GM21737 (cell line): ENCODE measurements around the gene CD93.

Source experiments
- ATAC-seq: cut with Tn5 transposase; IDR thresholded peaks from one replicate; pipeline ENCODE4 v1.9.1; 2021; ENCODE audit warnings: mild to moderate bottlenecking, moderate library complexity; ENCODE audit not compliant: unreplicated experiment

Gene CD93

GRCh38 chr20:23061734-23062561 lies 24.2 kb downstream of the CD93 start:
- no peak for ATAC-seq

GRCh38 chr20:23061262-23061661 lies 24.9 kb downstream of the CD93 start:
- no peak for ATAC-seq

- ATAC-seq = no peak
Measured at GRCh38 chr20:23060629-23061028, 25.5 kb downstream of the CD93 start.

- ATAC-seq = no peak
Measured at GRCh38 chr20:23059846-23060245, 26.3 kb downstream of the CD93 start.

GRCh38 chr20:23059001-23059400 lies 27.1 kb downstream of the CD93 start:
- no peak for ATAC-seq

- ATAC-seq = no peak
Measured at GRCh38 chr20:23058240-23058639, 27.9 kb downstream of the CD93 start.

GRCh38 chr20:23052904-23053303 lies 33.2 kb downstream of the CD93 start:
- no peak for ATAC-seq

- ATAC-seq = no peak
Measured at GRCh38 chr20:23050847-23051627, 35.1 kb downstream of the CD93 start.

GRCh38 chr20:23050076-23050838 lies 35.9 kb downstream of the CD93 start:
- ATAC-seq = no peak

- ATAC-seq = no peak
Measured at GRCh38 chr20:23049201-23050075, 36.7 kb downstream of the CD93 start, which contains the start of gene THBD. Gene THBD, minus strand, starts transcription at chr20:23049672. Its CDS starts 168 bp downstream, at chr20:23049504.

- ATAC-seq = no peak
Measured at GRCh38 chr20:23048283-23049200, 37.6 kb downstream of the CD93 start.

- no peak for ATAC-seq
Measured at GRCh38 chr20:23047738-23048214, 38.3 kb downstream of the CD93 start.

- ATAC-seq = no peak
Measured at GRCh38 chr20:23047001-23047737, 39.0 kb downstream of the CD93 start.

GRCh38 chr20:23046431-23046830 lies 39.7 kb downstream of the CD93 start:
- ATAC-seq = no peak

GRCh38 chr20:23043376-23043775 lies 42.7 kb downstream of the CD93 start:
- no peak for ATAC-seq

GRCh38 chr20:23042270-23042669 lies 43.9 kb downstream of the CD93 start:
- no peak for ATAC-seq

GRCh38 chr20:23039885-23040508 lies 46.1 kb downstream of the CD93 start:
- no peak for ATAC-seq
